Neural progenitor cell (in vitro differentiated cells): ENCODE measurements around the gene TMEM121B. TPM values are rescaled to one million over a fixed set of nuclear protein-coding genes. Genes with fewer than 3 reads are reported as not detected.

ENCODE experiments used
- DNase-seq: peaks from one replicate; pipeline ENCODE4 v3.0.0-alpha.2; 2016; ENCODE audit warnings: low spot score
- H2AFZ ChIP-seq: fragments of 200-600 bp; sonication (generic); replicated peaks from 2 replicates; pipeline ENCODE4 v1.6.1; 2016; ENCODE audit warnings: antibody characterized with exemption
- H3F3A ChIP-seq: fragments of 200-600 bp; sonication (generic); 2 replicates; pipeline ENCODE4 v1.6.1; 2016; ENCODE audit warnings: antibody characterized with exemption, low read depth
- H3K27ac ChIP-seq: fragments of 200-600 bp; sonication (generic); 2 replicates; pipeline ENCODE4 v1.5.1; 2016; ENCODE audit warnings: mild to moderate bottlenecking
- H3K27me3 ChIP-seq: fragments of 200-600 bp; sonication (generic); 2 replicates; pipeline ENCODE4 v1.6.1; 2016; ENCODE audit warnings: mild to moderate bottlenecking, moderate library complexity
- H3K36me3 ChIP-seq: fragments of 200-600 bp; sonication (generic); 2 replicates; pipeline ENCODE4 v1.5.1; 2016
- H3K4me1 ChIP-seq: fragments of 200-600 bp; sonication (generic); 2 replicates; pipeline ENCODE4 v1.6.1; 2016; ENCODE audit warnings: mixed run types
- H3K4me2 ChIP-seq: fragments of 200-600 bp; sonication (generic); 2 replicates; pipeline ENCODE4 v1.6.1; 2016
- H3K4me3 ChIP-seq: fragments of 200-600 bp; sonication (generic); 2 replicates; pipeline ENCODE4 v1.5.1; 2016
- H3K79me2 ChIP-seq: fragments of 200-600 bp; sonication (generic); 2 replicates; pipeline ENCODE4 v1.6.1; 2016; ENCODE audit warnings: low read depth
- H3K9ac ChIP-seq: fragments of 200-600 bp; sonication (generic); 2 replicates; pipeline ENCODE4 v1.6.1; 2016
- H3K9me3 ChIP-seq: fragments of 200-600 bp; sonication (generic); 2 replicates; pipeline ENCODE4 v1.5.1; 2016; ENCODE audit warnings: low read depth
- H4K20me1 ChIP-seq: fragments of 200-600 bp; sonication (generic); 2 replicates; pipeline ENCODE4 v1.6.1; 2016; ENCODE audit warnings: low read depth
- H3K27ac Mint-ChIP-seq: 3 replicates; pipeline ENCODE4 v1.8.0; 2021; ENCODE audit warnings: mixed read lengths
- H3K27me3 Mint-ChIP-seq: 2 replicates; pipeline ENCODE4 v1.8.0; 2022; ENCODE audit warnings: low read depth, mild to moderate bottlenecking, inconsistent platforms, moderate library complexity, mixed read lengths; ENCODE audit not compliant: insufficient read depth
- H3K36me3 Mint-ChIP-seq: 3 replicates; pipeline ENCODE4 v1.8.0; 2021; ENCODE audit warnings: mixed read lengths
- H3K4me1 Mint-ChIP-seq: 3 replicates; pipeline ENCODE4 v1.8.0; 2021; ENCODE audit warnings: mixed read lengths
- H3K4me3 Mint-ChIP-seq: 3 replicates; pipeline ENCODE4 v1.8.0; 2021; ENCODE audit warnings: mild to moderate bottlenecking, moderate library complexity, mixed read lengths
- H3K9me3 Mint-ChIP-seq: 3 replicates; pipeline ENCODE4 v1.8.0; 2020; ENCODE audit warnings: mixed read lengths
- CTCF ChIP-seq: fragments of 200-600 bp; sonication (generic); IDR thresholded peaks from 2 replicates; pipeline ENCODE4 v1.5.1; 2017; ENCODE audit warnings: antibody characterized with exemption, mild to moderate bottlenecking
- EZH2 ChIP-seq: fragments of 200-600 bp; sonication (generic); IDR thresholded peaks from 2 replicates; pipeline ENCODE4 v1.6.1; 2017; ENCODE audit warnings: antibody characterized with exemption, mild to moderate bottlenecking, moderate library complexity
- EZH2phosphoT487 ChIP-seq: fragments of 200-600 bp; sonication (generic); IDR thresholded peaks from 2 replicates; pipeline ENCODE4 v1.6.1; 2017; ENCODE audit warnings: antibody characterized with exemption
- total RNA-seq: library from RNA; depleted of rRNA; stranded (reverse); fragments of >200 nt; gene quantifications from 2 replicates; pipeline ENCODE4 v1.2.3, GENCODE V29; 2015; ENCODE audit warnings: low replicate concordance

TMEM121B gene
- total RNA-seq, 1 donor from 2014 or later, result 2.8 TPM

DNA sequence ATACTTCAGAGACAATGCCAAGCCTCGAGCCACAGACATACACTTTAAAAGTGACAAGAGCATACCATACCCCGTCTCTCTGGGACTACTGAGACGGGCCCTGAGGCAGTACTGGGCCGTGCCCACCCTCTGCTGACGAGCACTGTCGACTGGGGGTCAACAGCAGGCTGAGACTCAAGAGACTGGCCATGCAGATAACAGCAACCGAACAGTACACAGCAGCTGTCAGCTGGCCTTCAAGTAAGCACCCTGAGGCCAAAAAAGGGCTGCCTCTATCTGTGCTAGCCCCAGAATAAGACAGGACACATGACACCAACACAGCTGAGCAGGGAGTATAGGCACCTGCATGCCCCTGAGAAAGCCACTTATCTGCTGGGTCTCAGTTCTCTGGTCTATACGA, 18.9 kb upstream of the TMEM121B start:
- Histone ChIP-seq H3F3A (no peaks in the 10 kb centered on the region), H3K9ac (no peak overlapping the region), H3K36me3 (no peaks in the 10 kb centered on the region), H3K79me2 (no peaks in the 10 kb centered on the region), H3K4me2 (no peak overlapping the region), H3K4me3 (no peak overlapping the region), H3K4me1 (no peaks in the 10 kb centered on the region), H2AFZ (no peak overlapping the region), H3K27me3 (no peaks in the 10 kb centered on the region), H4K20me1 (peaks cover 14% of the 10 kb centered on the region), H3K9me3 (no peaks in the 10 kb centered on the region), H3K27ac (no peak overlapping the region)
- DNase-seq, result no peak
- H3K27me3 Mint-ChIP-seq, result no peaks in the 10 kb centered on the region
- no peak overlapping the region for H3K27ac Mint-ChIP-seq
- no peaks in the 10 kb centered on the region for H3K4me1 Mint-ChIP-seq
- no peaks in the 10 kb centered on the region for H3K9me3 Mint-ChIP-seq
- H3K36me3 Mint-ChIP-seq, result peaks cover 27% of the 10 kb centered on the region
- no peak for TF ChIP-seq CTCF
- TF ChIP-seq EZH2, result no peak
- TF ChIP-seq EZH2phosphoT487, result no peak
- no peak overlapping the region for H3K4me3 Mint-ChIP-seq

DNA sequence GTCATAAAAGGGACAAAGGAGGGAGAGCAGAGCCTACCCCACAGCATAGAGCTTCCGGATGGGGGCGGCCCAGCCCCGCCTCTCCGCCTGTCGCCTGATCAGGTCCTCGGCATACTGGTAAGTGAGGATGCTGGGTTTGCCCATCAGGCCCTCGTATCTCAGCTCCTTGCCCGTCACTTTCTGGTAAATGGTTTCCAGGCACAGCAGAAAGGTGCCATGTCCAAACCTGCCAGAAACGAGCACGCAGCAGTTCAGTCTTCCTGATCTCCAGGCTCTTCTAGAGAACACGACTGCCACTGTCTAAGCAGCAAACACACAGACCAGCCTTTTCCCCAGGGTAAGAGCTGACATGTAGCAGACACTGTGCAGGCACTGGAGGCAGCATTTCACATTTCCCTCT, 17.4 kb upstream of the TMEM121B start:
- H3K4me1 ChIP-seq, result no peaks in the 10 kb centered on the region
- H3K79me2 ChIP-seq, result no peaks in the 10 kb centered on the region
- TF ChIP-seq EZH2phosphoT487 (no peak), EZH2 (no peak), CTCF (no peak)
- H2AFZ ChIP-seq, result no peak overlapping the region
- no peaks in the 10 kb centered on the region for H3K27me3 ChIP-seq
- H3K36me3 ChIP-seq, result no peaks in the 10 kb centered on the region
- no peak for DNase-seq
- no peaks in the 10 kb centered on the region for H3K4me1 Mint-ChIP-seq
- H3K9me3 ChIP-seq, result no peaks in the 10 kb centered on the region
- no peak overlapping the region for H3K9ac ChIP-seq
- H3K27me3 Mint-ChIP-seq, result peaks cover 2% of the 10 kb centered on the region
- H3K4me3 ChIP-seq, result no peak overlapping the region
- H3K27ac Mint-ChIP-seq, result no peak overlapping the region
- peaks cover 10% of the 10 kb centered on the region for H4K20me1 ChIP-seq
- no peaks in the 10 kb centered on the region for H3K9me3 Mint-ChIP-seq
- no peak overlapping the region for H3K27ac ChIP-seq
- peaks cover 24% of the 10 kb centered on the region for H3K36me3 Mint-ChIP-seq
- no peaks in the 10 kb centered on the region for H3F3A ChIP-seq
- no peak overlapping the region for H3K4me3 Mint-ChIP-seq
- H3K4me2 ChIP-seq, result no peak overlapping the region

DNA sequence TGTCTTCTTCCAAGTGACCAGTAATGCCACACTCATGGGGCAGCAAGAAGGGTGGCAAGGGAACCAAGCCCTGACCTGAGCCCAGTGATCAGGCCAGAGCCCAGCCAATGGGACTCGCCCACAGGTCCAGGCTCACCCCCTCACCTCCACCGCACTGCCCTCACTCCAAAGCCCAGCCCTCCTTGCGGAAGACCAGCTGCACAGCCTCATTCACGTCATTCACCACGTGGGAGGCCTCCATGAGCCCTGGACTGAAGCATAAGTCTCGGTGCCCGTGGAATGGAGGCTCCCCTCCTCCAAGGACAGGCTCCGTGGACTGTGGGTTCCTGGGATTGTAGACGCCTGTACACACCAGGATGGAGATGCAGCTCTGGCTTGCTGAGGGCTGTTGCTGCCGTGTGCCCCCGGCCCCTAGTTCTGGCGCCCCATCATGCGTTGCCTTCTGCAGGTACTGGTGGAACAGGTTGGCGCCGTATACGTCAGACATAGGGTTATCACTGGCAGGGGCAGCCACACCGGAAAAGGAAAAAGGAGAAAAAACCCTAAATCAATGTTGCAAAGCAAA, 16.8 kb upstream of the TMEM121B start:
- no peaks in the 10 kb centered on the region for H3K9me3 Mint-ChIP-seq
- TF ChIP-seq EZH2phosphoT487 (no peak), EZH2 (no peak), CTCF (no peak)
- Histone ChIP-seq H3K4me1 (no peaks in the 10 kb centered on the region), H3K36me3 (no peaks in the 10 kb centered on the region), H3K4me3 (no peak overlapping the region), H3K9ac (no peak overlapping the region), H2AFZ (no peak overlapping the region), H3K79me2 (no peaks in the 10 kb centered on the region), H3K4me2 (no peak overlapping the region), H3K9me3 (no peaks in the 10 kb centered on the region), H3F3A (no peaks in the 10 kb centered on the region), H3K27me3 (no peaks in the 10 kb centered on the region), H3K27ac (no peak overlapping the region), H4K20me1 (peaks cover 8% of the 10 kb centered on the region)
- DNase-seq, result no peak
- no peak overlapping the region for H3K27ac Mint-ChIP-seq
- H3K27me3 Mint-ChIP-seq, result peaks cover 2% of the 10 kb centered on the region
- H3K4me3 Mint-ChIP-seq, result no peak overlapping the region
- peaks cover 22% of the 10 kb centered on the region for H3K36me3 Mint-ChIP-seq
- H3K4me1 Mint-ChIP-seq, result no peaks in the 10 kb centered on the region
